Esophagus squamous epithelium (tissue), 5 donors: ENCODE measurements around the gene SLC25A13. TPM values are rescaled to one million over a fixed set of nuclear protein-coding genes. Genes with fewer than 3 reads are reported as not detected.

Experiments used
- DNase-seq: peaks from one replicate; lab custom pipeline; 2025; lab: John Stamatoyannopoulos, UW
- H3K27ac ChIP-seq, 4 donors: fragments of 200-600 bp; sonication (generic); one replicate each; pipeline ENCODE4 v1.5.1; 2016 to 2019; ENCODE audit warnings: mild to moderate bottlenecking in 1 of 4
- H3K27me3 ChIP-seq, 4 donors: fragments of 200-600 bp; sonication (generic); 1 replicate in 3 of 4; 2 replicates in 1 of 4; pipeline versions ENCODE4 v1.5.1 to v1.6.0; 2017 to 2021; ENCODE audit warnings: antibody characterized with exemption in 1 of 4
- H3K36me3 ChIP-seq, 3 donors: fragments of 200-600 bp; sonication (generic); one replicate each; pipeline ENCODE4 v1.5.1; 2016 to 2019
- H3K4me1 ChIP-seq, 3 donors: fragments of 200-600 bp; sonication (generic); one replicate each; pipeline ENCODE4 v1.5.1; 2017 to 2019
- H3K4me3 ChIP-seq, 4 donors: fragments of 200-600 bp; sonication (generic); 1 replicate in 3 of 4; 2 replicates in 1 of 4; pipeline ENCODE4 v1.5.1; 2016 to 2019; ENCODE audit warnings: mild to moderate bottlenecking in 2 of 4, moderate library complexity in 1 of 4
- H3K9me3 ChIP-seq, 3 donors: fragments of 200-600 bp; sonication (generic); one replicate each; pipeline ENCODE4 v1.5.1; 2016 to 2019
- POLR2A ChIP-seq, 4 donors: fragments of 450-650 bp; IDR thresholded peaks; one replicate each; pipeline ENCODE4 v1.6.1; 2017; ENCODE audit warnings: antibody characterized with exemption in 4 of 4, mild to moderate bottlenecking in 4 of 4, moderate library complexity in 3 of 4
- WGBS, 2 donors: methylation state at CpG; one replicate each; pipeline ENCODE4 v1.1.5; 2018; 5-methylcytosine and 5-hydroxymethylcytosine counted together
- intact Hi-C: fragments of 100-400 bp; cut with DNase I; formaldehyde crosslinking; loops from one replicate; pipeline ENCODE4 v1.15.0; 2022
- total RNA-seq, 4 donors: library from RNA; depleted of rRNA; stranded (reverse); fragments of >200 nt; gene quantifications; one replicate each; pipeline ENCODE4 v1.1.0, GENCODE V29; 2016
- TF ChIP-seq, protein P1 (sequence below), 6 experiments: fragments of 450-650 bp in 4 of 6; fragments of 200-600 bp in 2 of 6; sonication (generic) in 2 of 6; IDR thresholded peaks; one replicate each; pipeline ENCODE4 v1.5.1; 2016 to 2019; ENCODE audit warnings: antibody characterized with exemption in 6 of 6, mild to moderate bottlenecking in 4 of 6, moderate library complexity in 4 of 6
- donor health status: DM: yes; HTN: yes; CAD: no.

The SLC25A13 gene
- total RNA-seq, 4 donors from 2014 or later: 12.7 to 37.3 (median 23.0) TPM

DNA sequence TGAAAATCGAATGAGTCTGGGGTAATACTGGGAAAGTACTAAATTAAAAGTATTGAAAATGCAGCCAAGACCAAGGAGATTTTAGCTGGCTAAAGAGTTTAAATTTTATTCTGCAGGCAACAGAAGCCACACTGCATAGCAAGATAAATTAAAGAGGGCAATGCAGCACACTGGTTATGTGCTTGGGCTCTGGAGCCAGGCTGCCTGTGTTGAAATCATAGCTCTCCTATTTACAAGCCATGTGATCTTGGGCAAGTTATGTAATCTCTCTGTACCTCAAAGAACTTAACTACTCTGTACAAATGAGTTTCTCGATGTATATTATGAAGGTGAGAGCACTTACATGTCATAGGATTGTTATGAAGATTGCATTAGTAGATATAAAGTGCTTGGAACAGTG lies 9.9 kb downstream of the SLC25A13 start:
- 72 to 80% methylated on average over 2 of the region's 2 CpGs for WGBS, 2 donors
- no peak overlapping the region for H3K4me3 ChIP-seq
- H3K36me3 ChIP-seq: peaks cover 0 to 10% (median 0%) of the 10 kb centered on the region in 3 donors
- TF ChIP-seq POLR2A (IDR thresholded peaks at IDR 0.05): no peak
- TF ChIP-seq, protein P1, sequence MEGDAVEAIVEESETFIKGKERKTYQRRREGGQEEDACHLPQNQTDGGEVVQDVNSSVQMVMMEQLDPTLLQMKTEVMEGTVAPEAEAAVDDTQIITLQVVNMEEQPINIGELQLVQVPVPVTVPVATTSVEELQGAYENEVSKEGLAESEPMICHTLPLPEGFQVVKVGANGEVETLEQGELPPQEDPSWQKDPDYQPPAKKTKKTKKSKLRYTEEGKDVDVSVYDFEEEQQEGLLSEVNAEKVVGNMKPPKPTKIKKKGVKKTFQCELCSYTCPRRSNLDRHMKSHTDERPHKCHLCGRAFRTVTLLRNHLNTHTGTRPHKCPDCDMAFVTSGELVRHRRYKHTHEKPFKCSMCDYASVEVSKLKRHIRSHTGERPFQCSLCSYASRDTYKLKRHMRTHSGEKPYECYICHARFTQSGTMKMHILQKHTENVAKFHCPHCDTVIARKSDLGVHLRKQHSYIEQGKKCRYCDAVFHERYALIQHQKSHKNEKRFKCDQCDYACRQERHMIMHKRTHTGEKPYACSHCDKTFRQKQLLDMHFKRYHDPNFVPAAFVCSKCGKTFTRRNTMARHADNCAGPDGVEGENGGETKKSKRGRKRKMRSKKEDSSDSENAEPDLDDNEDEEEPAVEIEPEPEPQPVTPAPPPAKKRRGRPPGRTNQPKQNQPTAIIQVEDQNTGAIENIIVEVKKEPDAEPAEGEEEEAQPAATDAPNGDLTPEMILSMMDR (IDR thresholded peaks at IDR 0.05): no peak
- H3K4me1 ChIP-seq: peaks cover 0 to 53% (median 4%) of the 10 kb centered on the region in 3 donors
- intact Hi-C loops: no loop called here
- H3K27me3 ChIP-seq: no peaks in the 10 kb centered on the region
- H3K9me3 ChIP-seq: no peaks in the 10 kb centered on the region
- DNase-seq: no peak
- no peak overlapping the region for H3K27ac ChIP-seq

GRCh38 chr7:96310110-96310509 lies 11.8 kb downstream of the SLC25A13 start:
- Histone ChIP-seq H3K27ac (peak overlapping the region in 1 of 4 donors; percentile 38), H3K27me3 (no peaks in the 10 kb centered on the region), H3K9me3 (no peaks in the 10 kb centered on the region), H3K4me1 (peaks cover 0 to 52% (median 9%) of the 10 kb centered on the region in 3 donors), H3K36me3 (peaks cover 0 to 10% (median 0%) of the 10 kb centered on the region in 3 donors), H3K4me3 (no peak overlapping the region)
- no peak for TF ChIP-seq POLR2A (IDR thresholded peaks at IDR 0.05)
- TF ChIP-seq, protein P1 (IDR thresholded peaks at IDR 0.05): no peak
- 41 to 46% methylated on average over 3 of the region's 3 CpGs for WGBS, 2 donors
- no peak for DNase-seq
- intact Hi-C loops: no loop called here

DNA sequence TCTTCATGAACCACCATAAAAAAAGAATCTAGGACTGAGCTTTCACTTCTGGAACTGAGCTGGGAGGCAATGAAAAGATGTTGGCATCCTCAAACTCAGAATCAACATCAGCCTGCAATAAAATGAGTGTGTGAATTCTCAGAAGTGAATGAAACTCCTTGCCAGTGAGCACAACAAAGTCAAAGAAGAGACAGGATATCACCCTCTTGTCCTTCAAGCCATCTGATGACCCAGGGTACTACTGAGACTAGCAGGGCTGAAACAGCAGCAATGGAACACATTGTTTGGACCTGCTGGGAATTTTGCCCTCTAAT lies 13.0 kb downstream of the SLC25A13 start:
- intact Hi-C loops: no loop called here
- no peak for DNase-seq
- Histone ChIP-seq H3K27ac (no peak overlapping the region), H3K9me3 (no peaks in the 10 kb centered on the region), H3K36me3 (peaks cover 0 to 10% (median 0%) of the 10 kb centered on the region in 3 donors), H3K4me3 (no peak overlapping the region), H3K27me3 (no peaks in the 10 kb centered on the region), H3K4me1 (peaks cover 0 to 40% (median 10%) of the 10 kb centered on the region in 3 donors)
- TF ChIP-seq POLR2A (IDR thresholded peaks at IDR 0.05): no peak
- TF ChIP-seq, protein P1 (IDR thresholded peaks at IDR 0.05): no peak

DNA sequence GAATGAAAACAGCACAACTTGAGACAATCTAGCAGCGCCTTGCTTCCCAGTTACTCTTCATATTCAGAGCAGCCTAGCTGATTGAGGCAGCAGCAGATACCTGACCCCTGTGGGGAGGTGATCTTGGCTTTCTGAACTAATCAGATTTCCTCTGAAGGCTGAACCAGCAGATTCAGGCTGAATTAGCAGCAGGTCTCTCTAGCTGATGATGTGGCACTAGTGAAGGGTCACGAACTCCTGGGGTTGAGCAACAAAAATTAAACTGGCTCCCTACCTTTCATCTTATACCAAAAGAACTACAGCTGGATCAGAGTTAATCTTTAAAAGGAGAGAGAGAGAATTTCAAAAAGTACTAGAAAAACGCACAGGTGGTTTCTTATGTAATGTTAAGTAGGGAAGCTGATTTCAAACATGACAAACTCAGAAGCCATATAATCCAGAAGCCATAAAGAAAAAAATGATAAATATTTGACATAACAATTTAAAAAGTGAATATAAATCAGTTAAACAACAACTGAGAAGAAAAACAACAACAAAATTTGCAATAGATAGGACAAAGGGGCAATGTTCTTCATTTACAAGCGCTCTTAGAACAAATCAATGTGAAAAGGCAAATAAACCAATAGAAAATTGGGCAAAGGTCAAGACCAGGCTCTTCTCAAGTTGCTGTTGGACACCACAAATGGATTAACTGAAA lies 13.5 kb downstream of the SLC25A13 start:
- H3K4me1 ChIP-seq: peaks cover 0 to 40% (median 10%) of the 10 kb centered on the region in 3 donors
- no peak overlapping the region for H3K27ac ChIP-seq
- H3K9me3 ChIP-seq: no peaks in the 10 kb centered on the region
- TF ChIP-seq POLR2A (IDR thresholded peaks at IDR 0.05): no peak
- TF ChIP-seq, protein P1 (IDR thresholded peaks at IDR 0.05): no peak
- H3K4me3 ChIP-seq: no peak overlapping the region
- intact Hi-C loops: no loop called here
- no peaks in the 10 kb centered on the region for H3K27me3 ChIP-seq
- 90 to 91% methylated on average over 4 of the region's 4 CpGs for WGBS, 2 donors
- DNase-seq: no peak
- H3K36me3 ChIP-seq: peaks cover 0 to 10% (median 0%) of the 10 kb centered on the region in 3 donors

GRCh38 chr7:96306385-96307125 lies 15.3 kb downstream of the SLC25A13 start:
- Histone ChIP-seq H3K27me3 (no peaks in the 10 kb centered on the region), H3K4me3 (no peak overlapping the region), H3K4me1 (peaks cover 0 to 29% (median 10%) of the 10 kb centered on the region in 3 donors), H3K27ac (no peak overlapping the region), H3K36me3 (no peaks in the 10 kb centered on the region), H3K9me3 (no peaks in the 10 kb centered on the region)
- intact Hi-C loops: no loop called here
- TF ChIP-seq POLR2A (IDR thresholded peaks at IDR 0.05): no peak
- TF ChIP-seq, protein P1 (IDR thresholded peaks at IDR 0.05): no peak
- WGBS, 2 donors: 76 to 77% methylated on average over 7 to 8 of the region's 8 CpGs
- DNase-seq: no peak
